K562 (cell line): ENCODE measurements around the gene TXNDC9.

Experiments
- CBX5 ChIP-seq: IDR thresholded peaks from 2 replicates; pipeline ENCODE4 v1.6.1; 2014; ENCODE audit warnings: low read depth, borderline replicate concordance
- GATA2 ChIP-seq: sonication (generic); formaldehyde crosslinking; IDR thresholded peaks from 2 replicates; pipeline ENCODE4 v1.4.0; 2020; ENCODE audit warnings: mild to moderate bottlenecking, missing genetic modification reagents

- TF ChIP-seq GATA2 (CRISPR knock-in tag) = no peak
- TF ChIP-seq CBX5 = no peak
These were observed 4.6 kb upstream of the TXNDC9 start for GRCh38 chr2:99340669-99341236.
